Mesenteric fat pad (tissue), 1 donor: ENCODE data around the gene SLC49A3. TPM values are rescaled to one million over a fixed set of nuclear protein-coding genes. Genes with fewer than 3 reads are reported as not detected.
"Not testable (repeated sequence)": the region's sequence is repeated elsewhere in the genome, so short reads cannot be mapped to it uniquely, and the experiment has no call there.

Experiments
- DNase-seq: peaks from one replicate; pipeline ENCODE4 v3.0.0-alpha.2; 2020; ENCODE audit warnings: low spot score
- total RNA-seq: library from RNA; stranded (reverse); fragmentation: NEBNext Ultra II Directional; extraction: Animal tissue kit (Norgen Biotek cat#: 25700); gene quantifications from one replicate; pipeline ENCODE4 v1.2.1, GENCODE V29; 2021
- donor health status: DM: yes; HTN: yes; CAD: no.

The SLC49A3 gene
- total RNA-seq, 1 donor from 2014 or later = 19.0 TPM

GRCh38 chr4:654871-655463 lies 34.0 kb downstream of the SLC49A3 start:
- DNase-seq = no peak

GRCh38 chr4:654503-654845 lies 34.5 kb downstream of the SLC49A3 start:
- DNase-seq = no peak

- no peak for DNase-seq
Observed at GRCh38 chr4:653831-654502, 35.0 kb downstream of the SLC49A3 start.

- DNase-seq = no peak
Observed at GRCh38 chr4:653080-653821, 35.7 kb downstream of the SLC49A3 start.

- DNase-seq = no peak
Observed at GRCh38 chr4:651884-652642, 36.9 kb downstream of the SLC49A3 start.

GRCh38 chr4:650951-651883 lies 37.7 kb downstream of the SLC49A3 start:
- no peak for DNase-seq

- no peak for DNase-seq
Observed at GRCh38 chr4:650461-650860, 38.5 kb downstream of the SLC49A3 start.

- no peak for DNase-seq
Observed at GRCh38 chr4:649751-650310, 39.1 kb downstream of the SLC49A3 start.

GRCh38 chr4:649293-649625 lies 39.7 kb downstream of the SLC49A3 start:
- no peak for DNase-seq

- DNase-seq = no peak
Observed at GRCh38 chr4:648579-649292, 40.2 kb downstream of the SLC49A3 start.

- DNase-seq = no peak
Observed at GRCh38 chr4:647481-647880, 41.5 kb downstream of the SLC49A3 start.

GRCh38 chr4:646460-646859 lies 42.5 kb downstream of the SLC49A3 start:
- DNase-seq = no peak

- not testable (repeated sequence) for DNase-seq
Observed at GRCh38 chr4:642366-642765, 46.6 kb downstream of the SLC49A3 start.

- no peak for DNase-seq
Observed at GRCh38 chr4:637536-638280, 51.2 kb downstream of the SLC49A3 start.

- DNase-seq = no peak
Observed at GRCh38 chr4:636628-637159, 52.3 kb downstream of the SLC49A3 start.

- no peak for DNase-seq
Observed at GRCh38 chr4:635851-636627, 52.9 kb downstream of the SLC49A3 start.

- not testable (repeated sequence) for DNase-seq
Observed at GRCh38 chr4:635066-635835, 53.7 kb downstream of the SLC49A3 start.
